Right hindlimb (tissue), 1 donor: ENCODE data around the gene SP6.
A peak's percentile ranks its signal among the peaks of the same experiment; 100 is the strongest.

Experiments
- DNase-seq: peaks from one replicate; pipeline ENCODE4 v3.0.0-alpha.2; 2018

SP6 gene

GRCh38 chr17:47831003-47831933 lies 19.7 kb downstream of the SP6 start, which contains the start of the genes LRRC46 and MRPL10:
Gene LRRC46 (plus strand): TSS chr17:47831670. CDS start chr17:47831990, 320 bp downstream.
Gene MRPL10 (minus strand): TSS chr17:47831541. CDS start chr17:47831511, 30 bp downstream.
- peak; percentile 96 for DNase-seq

- no peak for DNase-seq
Measured at GRCh38 chr17:47830396-47831002, 20.5 kb downstream of the SP6 start.

- no peak for DNase-seq
Measured at GRCh38 chr17:47829870-47830269, 21.1 kb downstream of the SP6 start.

- no peak for DNase-seq
Measured at GRCh38 chr17:47823519-47823918, 27.4 kb downstream of the SP6 start.

GRCh38 chr17:47822785-47823184 lies 28.2 kb downstream of the SP6 start:
- DNase-seq = no peak

GRCh38 chr17:47821424-47822391 lies 29.3 kb downstream of the SP6 start, which contains the start of gene OSBPL7:
Gene OSBPL7 (minus strand): TSS chr17:47821794. CDS start chr17:47820278, 1,516 bp downstream.
- peak; percentile 91 for DNase-seq

- DNase-seq = no peak
Measured at GRCh38 chr17:47821031-47821423, 29.9 kb downstream of the SP6 start.

GRCh38 chr17:47820033-47820789 lies 30.8 kb downstream of the SP6 start:
- no peak for DNase-seq

GRCh38 chr17:47819475-47819874 lies 31.5 kb downstream of the SP6 start:
- no peak for DNase-seq

GRCh38 chr17:47818002-47818695 lies 32.8 kb downstream of the SP6 start:
- DNase-seq = no peak

GRCh38 chr17:47816947-47817346 lies 34.0 kb downstream of the SP6 start:
- peak; percentile 7 for DNase-seq

GRCh38 chr17:47816111-47816735 lies 34.7 kb downstream of the SP6 start:
- peak; percentile 12 for DNase-seq

- DNase-seq = peak; percentile 8
Measured at GRCh38 chr17:47815106-47815918, 35.7 kb downstream of the SP6 start.

- DNase-seq = peak; percentile 12
Measured at GRCh38 chr17:47813512-47814031, 37.4 kb downstream of the SP6 start.

GRCh38 chr17:47813077-47813476 lies 37.9 kb downstream of the SP6 start:
- peak; percentile 15 for DNase-seq

GRCh38 chr17:47812146-47812920 lies 38.6 kb downstream of the SP6 start:
- peak; percentile 10 for DNase-seq

- DNase-seq = no peak
Measured at GRCh38 chr17:47811709-47812108, 39.3 kb downstream of the SP6 start.

GRCh38 chr17:47810901-47811635 lies 39.9 kb downstream of the SP6 start:
- peak; percentile 13 for DNase-seq
